ENCODE measurements around the gene MORN1.

Gene MORN1

GRCh38 chr1:2373551-2374251 lies 17.7 kb downstream of the MORN1 start:
- no peak for TF ChIP-seq ZNF274 (IDR thresholded peaks at IDR 0.05; ENCODE audit: low read depth, low read length)
- H3K4me3 ChIP-seq (ENCODE audit: low read length), result no peak overlapping the region

DNA sequence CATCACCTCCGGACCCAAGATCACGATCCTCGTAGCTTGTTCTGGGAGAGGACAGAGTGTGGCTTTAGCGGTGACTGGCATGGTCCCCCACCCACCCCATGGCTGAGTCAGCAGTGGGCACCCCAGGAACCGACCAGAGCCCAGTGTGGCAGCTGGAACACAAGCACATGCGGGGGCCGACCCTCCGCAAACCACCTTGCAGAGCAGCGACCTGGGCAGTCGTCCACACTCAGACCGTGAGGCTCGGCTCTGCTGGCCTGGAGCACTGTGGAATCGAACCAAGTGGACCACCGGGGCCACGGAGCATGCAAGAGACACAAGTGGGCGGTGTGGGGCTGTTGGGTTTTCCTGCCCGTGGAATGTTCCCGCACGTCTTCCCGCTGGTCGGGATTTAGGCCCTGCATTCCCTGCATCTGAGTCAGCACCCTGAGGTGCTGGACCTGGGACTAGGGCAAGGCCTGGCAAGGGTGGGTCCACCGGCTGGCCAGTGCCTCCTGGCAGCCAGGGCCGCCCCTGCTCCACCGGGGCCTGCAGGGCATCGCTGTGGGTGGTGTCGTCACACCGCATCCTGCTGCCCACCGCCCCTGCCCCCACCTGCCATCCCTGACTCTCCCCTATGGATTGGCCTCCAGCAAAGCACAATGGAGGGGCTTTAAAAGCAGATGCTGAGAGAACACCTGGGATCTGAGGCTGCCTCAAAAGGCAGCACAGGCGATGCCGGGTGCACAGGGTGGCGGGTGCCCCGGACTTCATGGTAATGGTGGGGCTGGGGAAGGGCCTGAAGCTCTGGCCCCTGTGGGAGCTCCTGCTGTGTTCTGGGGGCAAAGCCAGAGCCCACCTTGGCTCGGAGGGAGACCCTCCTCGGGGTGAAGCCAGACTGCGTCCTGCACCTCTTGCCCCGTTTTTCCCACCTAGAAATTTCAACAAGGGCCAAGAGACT lies 18.5 kb downstream of the MORN1 start:
- TF ChIP-seq ZNF274 (IDR thresholded peaks at IDR 0.05; ENCODE audit: low read depth, low read length), result no peak
- H3K4me3 ChIP-seq (ENCODE audit: low read length), result no peak overlapping the region

DNA sequence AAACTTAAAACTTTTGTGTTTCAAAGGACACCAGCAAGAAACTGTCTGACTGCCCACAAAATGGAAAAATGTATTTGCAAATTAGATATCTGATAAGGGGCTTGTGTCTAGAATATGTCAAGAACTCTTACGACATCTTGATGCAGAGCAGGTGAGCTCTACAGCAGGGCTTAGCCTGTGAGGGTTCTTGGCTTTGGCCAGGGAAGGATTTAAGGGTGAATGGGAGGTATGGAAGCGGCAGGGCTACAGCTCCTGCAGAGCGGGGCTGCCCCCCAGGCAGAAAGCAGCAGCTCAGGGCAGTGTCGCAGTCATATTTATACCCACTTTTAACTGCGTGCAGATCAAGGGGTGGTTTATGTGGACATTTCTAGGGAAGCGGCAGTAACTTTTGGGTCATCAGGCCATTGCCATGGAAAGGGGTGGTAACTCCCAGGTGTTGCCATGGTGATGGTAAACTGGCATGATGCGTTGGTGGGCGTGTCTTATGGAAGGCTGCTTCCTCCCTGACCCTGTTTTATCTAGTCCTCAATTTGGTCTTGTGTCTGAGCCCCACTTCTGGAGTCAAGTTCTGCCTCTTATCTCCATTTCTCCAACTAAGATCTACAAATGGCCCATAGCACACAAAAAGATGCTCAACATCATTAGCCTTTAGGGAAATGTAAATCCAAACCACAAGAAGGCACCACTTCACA lies 23.2 kb downstream of the MORN1 start:
- H3K4me3 ChIP-seq (ENCODE audit: low read length), result no peak overlapping the region
- no peak for TF ChIP-seq ZNF274 (IDR thresholded peaks at IDR 0.05; ENCODE audit: low read depth, low read length)

- TF ChIP-seq ZNF274 (IDR thresholded peaks at IDR 0.05; ENCODE audit: low read depth, low read length), result no peak
- H3K4me3 ChIP-seq (ENCODE audit: low read length), result no peak overlapping the region
Observed at GRCh38 chr1:2363847-2364513, 27.4 kb downstream of the MORN1 start.

DNA sequence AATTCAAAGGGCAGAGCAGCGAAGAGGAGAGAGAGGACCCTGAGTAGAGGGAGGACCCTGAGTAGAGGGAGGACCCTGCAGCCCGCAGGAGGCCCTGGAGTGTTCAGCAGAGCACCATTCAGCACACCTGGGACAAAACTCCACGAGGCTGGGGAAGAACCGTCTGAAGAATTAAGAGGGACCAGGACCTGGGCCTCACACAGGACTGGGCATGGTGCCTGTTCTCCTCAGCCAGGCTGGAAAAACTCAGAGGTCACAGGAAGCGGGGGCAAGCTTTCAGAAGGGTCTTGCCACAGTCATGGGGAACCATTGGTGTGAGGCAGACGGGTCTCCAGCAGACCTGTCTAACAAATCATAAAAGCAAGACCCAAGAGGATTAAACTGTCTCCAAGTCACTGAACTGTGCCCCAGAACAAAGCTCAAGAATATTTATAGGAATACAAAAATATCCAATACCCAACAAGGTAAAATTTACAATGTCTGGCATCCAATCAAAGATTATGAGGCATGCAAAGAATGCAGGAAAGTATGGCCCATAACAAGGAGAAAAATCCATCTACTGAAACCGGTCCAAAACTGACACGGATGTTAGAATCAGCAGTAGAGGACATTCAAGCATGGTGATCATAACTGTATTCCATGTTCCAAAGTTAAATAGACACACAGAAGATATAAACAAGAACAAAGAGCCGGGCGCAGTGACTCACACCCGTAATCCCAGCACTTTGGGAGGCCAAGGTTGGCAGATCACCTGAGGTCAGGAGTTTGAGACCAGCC lies 30.6 kb downstream of the MORN1 start:
- no peak for TF ChIP-seq ZNF274 (IDR thresholded peaks at IDR 0.05; ENCODE audit: low read depth, low read length)
- H3K4me3 ChIP-seq (ENCODE audit: low read length), result no peak overlapping the region

- TF ChIP-seq ZNF274 (IDR thresholded peaks at IDR 0.05; ENCODE audit: low read depth, low read length), result no peak
- no peak overlapping the region for H3K4me3 ChIP-seq (ENCODE audit: low read length)
Observed at GRCh38 chr1:2358651-2359640, 32.4 kb downstream of the MORN1 start.

GRCh38 chr1:2358072-2358471 lies 33.3 kb downstream of the MORN1 start:
- TF ChIP-seq ZNF274 (IDR thresholded peaks at IDR 0.05; ENCODE audit: low read depth, low read length), result no peak

DNA sequence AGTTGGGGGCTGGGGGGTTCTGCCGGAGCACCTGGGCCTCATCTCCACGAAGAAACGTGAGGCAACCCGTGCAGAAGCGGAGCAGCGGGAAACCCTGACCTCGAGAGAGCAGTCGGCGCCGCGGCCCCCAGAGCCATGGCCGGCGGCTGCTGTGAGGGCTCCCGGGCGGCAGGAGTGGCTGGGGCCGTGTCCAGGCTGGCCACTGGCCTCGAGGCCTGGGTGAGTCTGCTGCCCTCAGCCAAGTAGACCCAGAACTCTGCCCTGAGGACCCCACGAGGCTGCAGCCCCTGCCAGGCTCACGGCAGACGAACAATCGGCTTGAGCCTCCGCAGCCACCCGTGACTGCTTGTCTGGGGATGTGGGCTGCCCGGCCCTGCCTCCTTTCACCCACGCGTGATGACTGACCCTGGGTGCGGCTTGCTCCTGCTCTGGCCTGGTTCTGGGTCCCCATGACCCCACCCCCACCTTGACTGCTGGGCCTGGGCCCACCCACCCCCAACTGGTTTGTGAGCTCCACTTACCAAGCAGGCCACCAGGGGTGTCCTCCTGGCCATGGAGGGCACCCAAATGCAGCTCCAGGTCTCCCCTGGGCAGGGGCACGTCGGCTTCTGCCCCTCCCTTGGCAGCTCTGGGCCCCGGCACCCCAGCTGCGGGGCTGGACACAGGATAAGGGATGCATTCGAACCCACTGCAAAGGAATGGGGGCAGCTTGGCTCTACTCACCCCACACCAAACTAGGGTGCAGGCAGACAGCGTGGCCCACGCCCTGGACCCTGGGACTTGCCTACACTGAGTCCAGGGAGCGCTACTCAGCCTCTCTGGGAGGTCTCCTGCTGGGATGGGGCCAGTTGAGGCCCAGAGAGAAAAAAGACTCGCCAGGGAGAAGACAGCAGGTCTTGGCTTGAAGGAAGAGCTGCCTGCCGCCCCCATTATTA lies 34.2 kb downstream of the MORN1 start:
- no peak overlapping the region for H3K4me3 ChIP-seq (ENCODE audit: low read length)
- TF ChIP-seq ZNF274 (IDR thresholded peaks at IDR 0.05; ENCODE audit: low read depth, low read length), result no peak

More at GRCh38 chr1:2358072-2358471, 33.3 kb downstream of the MORN1 start:
- no peak overlapping the region for H3K4me3 ChIP-seq (ENCODE audit: low read length)

DNA sequence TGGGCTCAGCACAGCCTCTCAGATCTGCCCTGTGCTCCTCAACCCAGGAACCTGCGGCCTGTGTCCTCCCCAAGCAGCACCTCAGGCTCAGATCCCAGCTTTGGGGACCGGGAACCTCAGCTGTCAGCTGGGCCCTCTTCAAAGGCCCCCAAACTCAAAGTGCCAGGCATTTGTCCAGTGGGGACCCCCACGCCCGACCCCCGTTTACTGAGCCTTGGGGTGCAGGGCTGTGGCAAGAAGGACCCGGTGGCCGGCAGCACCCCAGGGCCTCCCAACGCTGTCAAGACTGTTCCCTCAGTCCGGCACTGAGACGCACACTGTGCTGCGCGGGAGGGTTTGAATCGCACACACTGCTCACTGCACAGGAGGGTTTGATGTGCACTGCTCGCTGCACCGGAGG lies 35.0 kb downstream of the MORN1 start:
- no peak for TF ChIP-seq ZNF274 (IDR thresholded peaks at IDR 0.05; ENCODE audit: low read depth, low read length)

DNA sequence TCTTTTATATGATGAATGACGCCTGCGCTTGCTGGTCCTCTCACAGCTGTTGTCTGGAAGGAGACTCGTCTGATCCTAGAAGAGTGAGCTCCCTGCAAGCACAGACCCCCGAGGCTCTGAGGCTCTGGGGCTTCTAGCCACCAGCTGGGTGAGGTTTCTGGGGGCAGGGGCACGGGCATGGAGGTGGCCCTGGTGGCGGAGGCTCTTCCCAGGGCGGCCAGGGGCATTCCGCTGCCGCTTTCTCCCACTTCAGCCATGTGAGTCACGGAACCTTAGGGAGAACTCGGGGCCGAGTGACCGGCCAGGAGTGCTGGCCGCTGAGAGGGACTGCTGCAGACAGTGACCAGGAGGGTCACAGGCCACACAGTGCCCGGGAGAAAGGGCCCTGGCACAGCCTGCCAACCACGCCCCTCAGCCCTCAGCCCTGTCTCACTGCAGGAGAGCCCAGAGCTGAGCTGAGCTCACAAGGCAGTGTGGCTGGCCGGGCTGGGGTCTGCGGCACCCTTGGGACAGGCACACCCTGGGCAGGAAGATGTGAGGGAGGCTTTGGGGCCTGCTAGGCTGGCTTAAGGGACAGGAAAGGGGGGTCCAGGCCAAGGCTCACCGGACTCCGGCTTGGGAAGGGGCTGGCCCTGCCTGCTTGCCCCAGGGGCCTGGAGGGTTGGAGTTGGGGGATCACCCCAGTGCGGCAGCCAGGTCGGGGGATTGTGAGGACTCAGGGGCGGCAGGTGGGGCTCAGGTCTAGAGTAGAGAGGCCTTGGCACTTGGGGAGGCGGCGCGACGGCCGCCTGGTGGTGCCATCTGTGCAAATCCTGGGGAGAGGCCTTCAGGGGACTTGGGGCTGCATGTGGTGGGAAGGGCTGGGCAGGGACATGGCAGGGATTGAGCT lies 35.7 kb downstream of the MORN1 start:
- H3K4me3 ChIP-seq (ENCODE audit: low read length), result no peak overlapping the region
- no peak for TF ChIP-seq ZNF274 (IDR thresholded peaks at IDR 0.05; ENCODE audit: low read depth, low read length)

More for the DNA sequence above, 35.0 kb downstream of the MORN1 start:
- H3K4me3 ChIP-seq (ENCODE audit: low read length), result no peak overlapping the region
